Stimulated activated CD4-positive, alpha-beta T cell treated with anti-CD3 and anti-CD28 coated beads, Interleukin-2, amount 100 ng/mL, for 24 hours (primary cell): Measurements from ENCODE around the gene AKAP8L.

Experiments used
- DNase-seq, 2 donors: peaks; one replicate each; pipeline ENCODE4 v3.0.0-alpha.2; 2020

Gene AKAP8L

DNA sequence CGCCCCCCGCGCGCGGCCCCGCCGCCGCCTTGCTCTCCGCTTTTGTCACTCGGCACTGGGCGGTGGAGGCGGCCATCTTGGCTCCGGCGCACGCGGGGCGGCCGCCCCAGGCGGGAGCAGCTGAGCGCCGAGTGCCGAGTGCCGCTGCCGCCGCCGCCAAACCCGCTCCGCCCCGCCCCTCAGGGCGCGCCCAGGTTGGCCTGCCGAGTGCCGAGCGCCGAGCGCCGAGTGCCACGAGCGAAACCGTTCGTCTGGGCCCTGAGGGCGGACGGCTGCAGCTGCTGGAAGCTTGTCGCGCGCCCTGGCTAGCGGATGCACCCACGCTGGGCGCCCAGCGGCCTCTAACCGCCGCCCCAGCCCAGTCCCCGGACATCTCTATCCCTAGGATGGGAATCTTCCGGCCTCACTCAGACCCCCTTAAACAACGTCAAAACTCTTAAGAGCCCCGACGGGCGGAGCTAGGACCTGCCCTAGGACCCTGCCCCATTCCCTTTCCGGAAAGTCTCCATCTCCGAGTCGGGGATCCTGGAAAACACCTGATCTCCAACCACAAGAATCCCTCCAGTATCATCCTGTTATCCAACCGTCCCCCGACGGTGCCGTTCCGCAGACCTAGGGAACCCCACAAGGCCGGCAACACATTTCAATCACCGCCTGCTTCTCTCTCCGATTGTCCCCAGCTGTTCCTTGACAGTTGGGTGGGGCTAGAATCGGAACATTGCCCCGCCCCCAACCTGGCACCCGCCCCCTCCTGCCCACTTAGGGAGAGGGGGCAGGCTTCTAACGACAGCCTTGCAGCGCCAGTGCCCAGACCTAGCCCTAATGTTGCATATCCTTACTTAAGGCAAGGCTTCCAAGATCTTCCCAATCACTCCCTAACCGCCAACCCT, 14.1 kb upstream of the AKAP8L start:
- DNase-seq: peak; percentile 93 to 95

DNA sequence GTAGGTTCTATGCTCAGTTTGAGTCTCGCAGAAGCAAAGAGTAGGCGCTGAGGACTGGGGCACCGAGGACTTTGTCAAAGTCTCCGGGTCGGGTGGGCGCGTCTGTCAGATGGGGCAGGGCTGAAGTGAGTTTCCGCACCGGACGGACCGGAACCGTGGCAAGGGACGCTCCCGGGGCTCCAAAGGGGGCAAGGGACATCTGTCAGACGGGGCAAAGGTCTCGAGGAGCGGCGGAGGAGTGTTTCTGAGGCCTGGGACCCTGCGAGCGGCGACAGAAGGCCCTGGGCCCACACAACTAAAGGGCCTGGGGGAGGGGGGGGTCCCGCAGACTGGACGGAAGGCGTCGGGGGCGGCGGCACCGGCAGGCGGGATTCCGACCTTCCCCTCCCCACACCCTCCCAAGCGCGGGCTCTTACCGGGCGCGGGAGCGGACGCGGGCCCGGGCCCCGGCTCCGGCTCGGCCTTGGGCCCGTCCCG, 13.3 kb upstream of the AKAP8L start:
- DNase-seq: peak; percentile 45 to 50

DNA sequence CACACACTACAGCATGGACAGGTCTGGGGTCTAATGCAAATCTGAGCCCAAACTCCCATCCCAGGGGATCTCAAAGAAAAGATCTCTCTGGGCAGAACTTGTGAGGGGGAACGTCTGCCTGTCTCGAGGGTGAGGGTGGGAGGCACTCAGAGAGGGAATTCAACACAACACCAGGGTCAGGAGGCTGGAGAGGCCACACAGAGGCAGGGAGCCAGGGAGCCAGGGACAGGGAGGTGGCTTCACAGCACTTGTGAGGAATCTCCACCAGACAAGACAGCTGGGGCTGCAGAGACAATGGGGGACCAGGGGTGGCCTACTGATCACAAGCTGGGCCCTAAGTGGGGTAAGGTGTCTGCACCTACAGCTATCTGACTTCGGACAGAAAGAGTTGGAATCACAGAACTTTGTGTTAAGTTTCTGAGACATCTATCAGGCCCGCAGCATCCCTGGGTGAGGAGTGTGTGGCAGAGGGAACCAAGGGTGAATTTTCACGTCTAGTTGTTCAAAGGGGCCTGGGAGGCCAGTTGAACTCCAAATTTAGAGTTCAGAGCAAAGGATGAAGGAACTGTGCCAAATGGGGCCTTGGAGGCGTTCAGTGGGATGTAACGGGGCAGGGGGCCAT, 12.7 kb upstream of the AKAP8L start:
- DNase-seq: no peak

- no peak for DNase-seq
These were observed 11.8 kb upstream of the AKAP8L start for GRCh38 chr19:15430526-15431120.

- DNase-seq: no peak
These were observed 11.2 kb upstream of the AKAP8L start for GRCh38 chr19:15429825-15430467.

GRCh38 chr19:15428956-15429824, 10.4 kb upstream of the AKAP8L start:
- no peak for DNase-seq

DNA sequence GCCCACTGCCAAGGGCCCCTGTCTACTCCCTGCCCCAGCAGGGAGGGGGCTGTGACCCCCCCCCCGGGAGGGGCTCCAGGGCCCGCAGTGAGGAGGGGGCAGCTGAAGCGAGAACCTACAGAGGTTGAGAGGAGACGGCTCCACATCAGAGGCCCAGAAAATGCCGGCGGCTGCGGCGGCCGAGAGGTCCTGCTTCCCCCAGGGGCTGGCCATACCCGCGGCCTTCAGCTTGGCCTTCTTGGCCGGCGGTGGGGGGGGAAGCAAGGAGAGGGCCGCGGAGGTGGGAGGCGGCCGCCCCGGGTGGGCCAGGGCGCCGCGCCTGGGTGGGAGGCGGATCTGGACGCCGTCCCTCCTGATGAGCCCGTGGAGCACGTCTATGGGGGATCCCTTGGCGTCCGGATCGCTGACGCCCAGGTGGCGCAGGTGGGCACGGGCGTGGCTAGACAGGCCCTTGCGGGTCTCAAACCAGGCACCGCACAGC, 9.2 kb upstream of the AKAP8L start:
- no peak for DNase-seq

DNA sequence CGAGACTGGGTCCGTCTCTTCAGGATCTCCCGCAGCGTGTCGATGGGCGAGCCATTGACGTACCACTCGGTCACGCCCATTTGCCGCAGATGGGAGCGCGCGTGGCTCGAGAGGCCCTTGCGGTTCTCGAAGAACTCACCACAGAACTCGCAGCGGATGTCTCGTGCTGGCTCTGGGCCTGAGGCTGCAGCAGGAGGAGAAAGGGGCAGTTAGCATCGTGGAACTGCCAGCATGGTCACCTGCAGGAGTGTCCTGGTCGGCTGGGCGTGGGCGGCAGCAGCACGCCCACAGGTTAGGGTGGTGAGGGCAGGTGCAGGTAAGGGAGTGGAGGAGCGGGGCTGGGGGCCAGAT, 8.5 kb upstream of the AKAP8L start:
- no peak for DNase-seq

DNA sequence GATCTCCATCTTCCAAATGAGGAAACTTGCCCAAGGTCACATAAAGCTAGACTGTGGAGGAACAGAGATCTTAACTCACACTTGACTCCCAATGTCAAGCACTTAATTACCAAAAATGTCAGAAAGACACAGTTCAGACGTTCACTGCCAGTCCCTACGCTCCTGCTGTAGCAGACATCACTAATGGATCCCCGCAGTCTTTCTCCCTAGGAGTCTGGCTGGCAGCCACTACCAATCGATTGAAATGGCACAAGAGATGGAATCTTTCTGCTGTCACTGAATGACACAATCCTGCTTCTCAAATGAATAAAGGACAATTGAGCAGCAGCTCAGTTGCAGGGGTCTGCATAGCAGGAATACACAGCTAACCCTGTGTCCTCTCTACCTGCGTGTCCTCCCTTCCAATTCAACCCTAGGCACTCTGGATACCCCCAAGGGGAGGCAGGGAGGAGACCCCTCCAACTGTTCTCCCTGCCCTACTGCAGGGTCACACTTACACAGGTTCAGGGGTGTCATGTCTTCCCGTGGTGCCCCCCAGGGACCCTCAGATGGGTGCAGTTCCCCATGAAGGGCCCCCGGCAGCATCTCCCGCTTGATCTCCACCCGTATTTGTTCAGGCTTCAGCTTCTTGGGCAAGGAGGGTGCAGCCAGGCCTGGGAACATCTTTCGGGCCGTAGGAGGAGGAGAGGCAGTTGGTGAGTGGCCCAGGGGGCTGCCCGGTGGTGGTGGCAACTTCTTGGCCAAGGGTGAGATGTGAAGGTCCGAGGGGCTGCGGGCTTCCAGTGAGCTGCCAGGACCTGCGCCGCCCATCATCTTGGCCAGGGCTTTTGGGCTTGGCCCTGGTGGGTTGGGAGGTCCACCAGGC, 7.9 kb upstream of the AKAP8L start:
- no peak for DNase-seq

DNA sequence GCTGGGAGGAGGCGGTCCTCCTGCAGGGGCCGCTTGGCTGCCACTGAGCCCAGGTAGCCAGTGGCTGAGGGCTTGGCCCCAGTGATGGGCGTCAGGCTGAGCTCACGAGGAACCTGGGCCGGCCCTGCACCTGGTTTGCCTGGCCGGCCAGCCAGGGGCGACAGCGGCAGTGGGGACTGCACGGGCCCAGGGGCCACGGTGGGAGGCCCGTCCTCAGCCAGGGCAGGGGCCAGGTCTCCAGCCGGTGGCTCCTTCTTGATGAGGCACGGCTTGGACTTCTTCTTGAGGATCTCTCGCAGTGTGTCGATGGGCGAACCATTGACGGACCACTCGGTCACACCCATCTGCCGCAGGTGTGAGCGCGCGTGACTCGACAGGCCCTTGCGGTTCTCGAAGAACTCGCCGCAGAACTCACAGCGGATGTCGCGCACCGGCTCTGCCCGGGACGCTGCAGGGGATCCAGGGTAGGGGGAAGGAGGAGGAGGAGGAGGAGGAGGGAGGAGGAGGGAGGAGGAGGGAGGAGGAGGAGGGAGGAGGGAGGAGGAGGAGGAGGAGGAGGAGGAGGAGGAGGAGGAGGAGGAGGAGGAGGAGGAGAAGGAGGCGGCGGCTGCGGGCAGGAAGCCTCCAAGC, 6.6 kb upstream of the AKAP8L start:
- no peak for DNase-seq

DNA sequence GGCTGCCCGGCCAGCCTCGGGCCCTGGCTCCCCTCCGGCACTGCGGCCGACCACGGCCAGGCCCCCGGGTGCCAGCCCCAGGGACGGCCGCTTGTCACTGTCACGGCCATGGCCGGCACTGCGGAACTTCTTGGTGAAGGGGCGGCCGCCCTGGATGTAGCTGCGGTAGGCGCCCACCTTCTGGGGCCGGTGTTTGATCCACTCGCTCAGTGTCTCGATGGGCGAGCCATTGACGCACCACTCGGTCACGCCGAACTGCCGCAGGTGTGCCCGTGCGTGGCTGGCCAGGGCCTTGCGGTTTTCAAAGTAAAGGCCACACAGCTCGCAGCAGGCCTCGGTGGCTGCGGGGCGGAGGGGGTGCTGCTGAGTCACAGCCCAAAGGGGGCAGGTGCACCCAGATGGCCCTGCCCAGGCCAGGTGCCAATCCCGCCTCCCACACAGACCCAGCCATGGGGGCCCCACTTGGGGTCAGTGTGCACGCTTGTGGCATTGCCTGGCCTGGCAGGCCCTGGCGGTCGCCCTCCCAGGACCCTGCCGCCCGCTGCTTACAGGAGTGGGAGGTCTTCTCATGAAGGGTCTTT, 6.0 kb upstream of the AKAP8L start:
- no peak for DNase-seq

DNA sequence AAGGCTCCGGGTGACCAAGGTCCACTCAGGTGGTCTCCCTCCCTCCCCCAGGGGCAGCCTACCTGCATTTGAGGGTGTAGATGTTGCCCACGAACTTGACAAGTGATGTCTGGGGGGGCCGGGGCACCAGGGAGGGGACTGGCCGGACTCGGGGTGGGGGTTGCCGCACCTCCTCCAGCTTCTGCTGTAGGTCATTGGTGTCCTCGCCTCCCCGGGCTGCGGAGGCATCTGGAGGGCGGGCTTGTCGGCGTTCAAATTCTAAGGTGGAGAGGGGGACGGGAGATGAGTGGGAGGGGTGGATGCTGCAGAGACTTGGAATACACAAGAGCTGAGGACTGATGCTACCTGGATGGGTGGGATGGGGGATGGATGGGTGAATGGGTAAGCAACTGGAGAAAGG, 5.3 kb upstream of the AKAP8L start:
- DNase-seq: no peak

- no peak for DNase-seq
These were observed 4.3 kb upstream of the AKAP8L start for GRCh38 chr19:15423130-15423529.

GRCh38 chr19:15422296-15423075, 3.7 kb upstream of the AKAP8L start:
- DNase-seq: no peak

GRCh38 chr19:15421721-15422260, 3.0 kb upstream of the AKAP8L start:
- no peak for DNase-seq

DNA sequence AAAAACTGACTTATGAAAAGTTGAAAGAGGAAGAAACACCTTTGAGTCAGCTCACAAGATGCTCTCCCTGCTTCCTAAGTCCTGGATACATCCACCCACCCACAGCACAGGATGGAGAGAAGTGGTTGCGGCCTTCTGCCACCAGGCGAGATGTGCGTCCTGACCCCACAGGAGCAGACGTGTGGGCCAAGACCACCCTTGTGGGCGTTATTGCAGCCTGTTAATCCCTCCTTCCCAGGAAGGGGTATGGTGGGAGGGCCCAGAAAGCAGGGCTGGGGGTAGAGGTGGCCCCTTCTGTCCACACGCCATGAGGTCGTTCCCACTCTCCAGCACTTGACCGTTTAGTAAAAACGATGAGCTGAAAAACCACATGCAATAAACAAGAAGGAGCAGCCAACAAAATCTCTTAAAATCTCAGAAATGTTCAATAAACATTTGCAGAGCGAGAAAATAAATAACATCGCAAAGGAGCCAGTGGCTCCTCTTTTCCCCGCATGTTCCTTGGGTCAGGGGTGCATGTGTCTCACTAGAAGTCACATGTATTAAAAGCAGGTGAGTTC, 2.4 kb upstream of the AKAP8L start:
- no peak for DNase-seq

DNA sequence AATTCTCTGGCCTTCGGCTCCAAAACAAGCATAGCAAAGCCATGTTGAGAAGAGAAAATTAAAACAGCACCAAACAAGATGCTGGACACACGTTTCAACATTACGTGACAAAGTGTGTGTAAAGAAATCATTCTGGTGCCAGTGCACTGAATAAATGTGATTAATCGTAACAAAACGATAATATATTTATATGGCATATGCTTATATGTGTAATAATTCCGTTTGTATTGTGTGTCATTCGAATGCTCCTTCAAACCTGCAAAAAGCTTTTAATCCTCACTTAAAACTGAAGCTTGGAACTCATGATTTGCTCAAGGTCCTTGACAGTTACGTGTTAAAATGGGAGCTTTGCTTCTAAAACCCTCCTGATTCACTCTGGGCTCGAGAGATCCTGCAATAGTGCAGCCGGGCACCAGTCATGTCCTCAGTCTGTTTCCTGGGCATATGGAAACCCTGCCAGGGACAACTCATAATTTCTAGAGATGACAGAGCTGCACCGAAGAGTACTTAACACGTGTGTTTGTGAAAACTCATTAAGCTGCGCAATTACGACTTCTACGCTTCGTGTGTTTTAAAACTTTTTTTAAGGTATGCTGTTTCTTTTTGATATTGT, 731 bp upstream of the AKAP8L start:
- no peak for DNase-seq

DNA sequence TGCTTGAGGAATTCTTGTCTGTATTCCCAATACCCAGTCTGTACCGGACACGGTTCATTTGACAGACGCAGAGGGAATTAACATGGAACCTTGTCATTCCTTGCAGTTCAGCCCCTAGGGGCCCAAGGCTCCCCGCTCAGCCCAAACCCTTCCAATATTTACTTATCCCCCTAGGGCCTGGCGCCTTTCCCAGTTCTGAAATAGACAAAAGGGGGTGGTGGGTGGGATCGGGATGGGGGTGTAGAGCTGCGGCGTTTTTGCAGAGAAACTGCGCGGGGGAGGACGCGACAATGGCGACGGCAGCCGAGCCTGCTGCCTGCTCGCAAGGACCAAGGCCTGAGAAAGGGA, 583 bp downstream of the AKAP8L start:
- DNase-seq: no peak

GRCh38 chr19:15417699-15418098, 1.1 kb downstream of the AKAP8L start:
- no peak for DNase-seq
